Upper lobe of right lung (tissue), 1 donor: ENCODE data around the gene MSH2. TPM values are rescaled to one million over a fixed set of nuclear protein-coding genes. Genes with fewer than 3 reads are reported as not detected.

Experiments
- ATAC-seq: fragments of 200-7000 bp; cut with Tn5 transposase; one replicate; pipeline ENCODE4 v1.9.1; 2020; ENCODE audit warnings: mild to moderate bottlenecking, moderate library complexity
- DNase-seq: peaks from one replicate; pipeline ENCODE4 v3.0.0-alpha.2; 2020
- H3K27ac ChIP-seq: fragments of 200-600 bp; one replicate; pipeline ENCODE4 v1.8.0; 2022
- H3K27me3 ChIP-seq: fragments of 200-600 bp; one replicate; pipeline ENCODE4 v1.8.0; 2022; ENCODE audit warnings: mild to moderate bottlenecking
- H3K36me3 ChIP-seq: fragments of 200-600 bp; one replicate; pipeline ENCODE4 v1.8.0; 2022
- H3K4me1 ChIP-seq: fragments of 200-600 bp; one replicate; pipeline ENCODE4 v1.8.0; 2022
- H3K4me3 ChIP-seq: fragments of 200-600 bp; one replicate; pipeline ENCODE4 v1.8.0; 2022; ENCODE audit warnings: mild to moderate bottlenecking
- H3K9me3 ChIP-seq: fragments of 200-600 bp; one replicate; pipeline ENCODE4 v1.8.0; 2022
- CTCF ChIP-seq: fragments of 200-600 bp; IDR thresholded peaks from one replicate; pipeline ENCODE4 v1.8.0; 2022; ENCODE audit warnings: antibody characterized with exemption
- intact Hi-C: fragments of 100-400 bp; cut with DNase I; formaldehyde crosslinking; loops from one replicate; pipeline ENCODE4 v1.11.0; 2022
- long read RNA-seq: library from polyadenylated mRNA; unstranded; transcript quantifications from one replicate; pipeline ENCODE4 v2.0.0, GENCODE V29; 2021
- total RNA-seq: library from RNA; stranded (reverse); fragmentation: NEBNext Ultra II Directional; extraction: Animal tissue kit (Norgen Biotek cat#: 25700); gene quantifications from one replicate; pipeline ENCODE4 v1.2.1, GENCODE V29; 2021
- donor health status: DM: no; HTN: yes; CAD: no; lungs with severe emphysema.

Gene MSH2
- 13.3 TPM for total RNA-seq
- long read RNA-seq, transcript MSH2-201 (16 exons, 3,307 nt), result major isoform, 17 of 19 reads
- long read RNA-seq, partial matches to known transcripts, result 0 of 19 reads
- long read RNA-seq, other reads (novel, unspliced or antisense), result 1 of 19 reads

GRCh38 chr2:47402805-47403608, at the start of gene MSH2:
TSS of gene MSH2 (plus strand) at chr2:47403156. CDS start at chr2:47403192, 36 bp downstream.
- Histone ChIP-seq H3K4me3 (peak within 1 kb of the TSS; percentile 83), H3K36me3 (no peaks in the 10 kb centered on the region), H3K4me1 (peaks cover 7% of the 10 kb centered on the region), H3K9me3 (no peaks in the 10 kb centered on the region), H3K27me3 (no peaks in the 10 kb centered on the region), H3K27ac (peak within 1 kb of the TSS; percentile 74)
- no peak for TF ChIP-seq CTCF
- intact Hi-C loops, result no loop called here
- ATAC-seq, result peak; percentile 99
- DNase-seq, result peak; percentile 95

GRCh38 chr2:47354013-47354847, 48.7 kb upstream of the MSH2 start:
- intact Hi-C loops, result no loop called here
- Histone ChIP-seq H3K27ac (no peak overlapping the region), H3K27me3 (no peaks in the 10 kb centered on the region), H3K36me3 (no peaks in the 10 kb centered on the region), H3K4me1 (no peaks in the 10 kb centered on the region), H3K4me3 (no peak overlapping the region), H3K9me3 (no peaks in the 10 kb centered on the region)
- no peak for TF ChIP-seq CTCF
- ATAC-seq (peak; percentile 42), DNase-seq (peak; percentile 30)

- no peak for TF ChIP-seq CTCF
- H3K27ac ChIP-seq, result no peak overlapping the region
- H3K27me3 ChIP-seq, result no peaks in the 10 kb centered on the region
- H3K9me3 ChIP-seq, result no peaks in the 10 kb centered on the region
- H3K36me3 ChIP-seq, result no peaks in the 10 kb centered on the region
- H3K4me3 ChIP-seq, result no peak overlapping the region
- no peaks in the 10 kb centered on the region for H3K4me1 ChIP-seq
- DNase-seq (no peak), ATAC-seq (no peak)
- intact Hi-C loops, result no loop called here
Measured at GRCh38 chr2:47354848-47355204, 48.1 kb upstream of the MSH2 start.

GRCh38 chr2:47357483-47357882, 45.5 kb upstream of the MSH2 start:
- no peak for DNase-seq
- Histone ChIP-seq H3K27ac (no peak overlapping the region), H3K4me1 (no peaks in the 10 kb centered on the region), H3K27me3 (no peaks in the 10 kb centered on the region), H3K36me3 (no peaks in the 10 kb centered on the region), H3K4me3 (no peak overlapping the region), H3K9me3 (no peaks in the 10 kb centered on the region)
- no peak for ATAC-seq
- TF ChIP-seq CTCF, result no peak
- intact Hi-C loops, result no loop called here

GRCh38 chr2:47359375-47359868, 43.5 kb upstream of the MSH2 start:
- no peak for ATAC-seq
- intact Hi-C loops, result no loop called here
- no peak for TF ChIP-seq CTCF
- Histone ChIP-seq H3K9me3 (no peaks in the 10 kb centered on the region), H3K27ac (no peak overlapping the region), H3K4me3 (no peak overlapping the region), H3K4me1 (no peaks in the 10 kb centered on the region), H3K36me3 (no peaks in the 10 kb centered on the region), H3K27me3 (no peaks in the 10 kb centered on the region)
- peak; percentile 17 for DNase-seq
